Measurements from ENCODE around the gene TGFB1.

- no peak for TF ChIP-seq POLR2A (IDR thresholded peaks at IDR 0.05)
- TF ChIP-seq, protein P1, sequence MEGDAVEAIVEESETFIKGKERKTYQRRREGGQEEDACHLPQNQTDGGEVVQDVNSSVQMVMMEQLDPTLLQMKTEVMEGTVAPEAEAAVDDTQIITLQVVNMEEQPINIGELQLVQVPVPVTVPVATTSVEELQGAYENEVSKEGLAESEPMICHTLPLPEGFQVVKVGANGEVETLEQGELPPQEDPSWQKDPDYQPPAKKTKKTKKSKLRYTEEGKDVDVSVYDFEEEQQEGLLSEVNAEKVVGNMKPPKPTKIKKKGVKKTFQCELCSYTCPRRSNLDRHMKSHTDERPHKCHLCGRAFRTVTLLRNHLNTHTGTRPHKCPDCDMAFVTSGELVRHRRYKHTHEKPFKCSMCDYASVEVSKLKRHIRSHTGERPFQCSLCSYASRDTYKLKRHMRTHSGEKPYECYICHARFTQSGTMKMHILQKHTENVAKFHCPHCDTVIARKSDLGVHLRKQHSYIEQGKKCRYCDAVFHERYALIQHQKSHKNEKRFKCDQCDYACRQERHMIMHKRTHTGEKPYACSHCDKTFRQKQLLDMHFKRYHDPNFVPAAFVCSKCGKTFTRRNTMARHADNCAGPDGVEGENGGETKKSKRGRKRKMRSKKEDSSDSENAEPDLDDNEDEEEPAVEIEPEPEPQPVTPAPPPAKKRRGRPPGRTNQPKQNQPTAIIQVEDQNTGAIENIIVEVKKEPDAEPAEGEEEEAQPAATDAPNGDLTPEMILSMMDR (IDR thresholded peaks at IDR 0.05), result peak; percentile 91 to 98 (median 97)
- TF ChIP-seq POLR2AphosphoS5 (IDR thresholded peaks at IDR 0.05), result peak; percentile 25 to 60 (median 53)
Observed at GRCh38 chr19:41308450-41309179, 45.1 kb downstream of the TGFB1 start.
